Suprapubic skin (tissue), 4 donors: ENCODE measurements around the gene SFSWAP.

Source experiments
- CTCF ChIP-seq, 2 donors: fragments of 200-600 bp in 1 of 2; fragments of 450-650 bp in 1 of 2; sonication (generic) in 1 of 2; IDR thresholded peaks; one replicate each; pipeline ENCODE4 v1.5.1; 2016 to 2019; ENCODE audit warnings: antibody characterized with exemption in 2 of 2, mild to moderate bottlenecking in 1 of 2, moderate library complexity in 1 of 2
- EP300 ChIP-seq: sonication (generic); formaldehyde crosslinking; IDR thresholded peaks from one replicate; pipeline ENCODE4 v1.6.1; 2017; ENCODE audit warnings: antibody characterized with exemption
- POLR2A ChIP-seq, 2 donors: fragments of 450-650 bp; IDR thresholded peaks; one replicate each; pipeline ENCODE4 v1.6.1; 2017; ENCODE audit warnings: antibody characterized with exemption in 2 of 2, mild to moderate bottlenecking in 2 of 2, moderate library complexity in 2 of 2
- POLR2AphosphoS5 ChIP-seq, 3 donors: sonication (generic); formaldehyde crosslinking; IDR thresholded peaks; one replicate each; pipeline ENCODE4 v1.6.1; 2017; ENCODE audit warnings: antibody characterized with exemption in 3 of 3

DNA sequence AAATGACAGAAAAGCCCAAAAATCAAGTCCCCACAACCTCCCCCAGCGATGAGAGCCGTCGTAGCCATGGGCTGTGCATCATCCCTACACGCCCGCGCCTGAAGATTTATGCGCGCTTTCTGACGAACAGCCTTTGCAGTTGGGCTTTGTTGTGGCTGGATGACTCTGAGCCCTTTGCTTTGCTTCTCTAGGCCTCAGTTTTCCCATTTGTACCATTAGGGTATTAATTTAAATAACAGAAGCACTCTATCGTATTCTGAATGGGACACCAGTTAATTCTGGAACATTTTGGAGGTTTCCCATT lies 24.2 kb downstream of the SFSWAP start:
- TF ChIP-seq CTCF (IDR thresholded peaks at IDR 0.05) (no peak), POLR2A (IDR thresholded peaks at IDR 0.05) (no peak), POLR2AphosphoS5 (IDR thresholded peaks at IDR 0.05) (no peak), EP300 (no peak)
